Measurements from ENCODE around the gene SEC24C.
"Not testable (repeated sequence)": the region's sequence is repeated elsewhere in the genome, so short reads cannot be mapped to it uniquely, and the experiment has no call there.

The SEC24C gene, protein sequence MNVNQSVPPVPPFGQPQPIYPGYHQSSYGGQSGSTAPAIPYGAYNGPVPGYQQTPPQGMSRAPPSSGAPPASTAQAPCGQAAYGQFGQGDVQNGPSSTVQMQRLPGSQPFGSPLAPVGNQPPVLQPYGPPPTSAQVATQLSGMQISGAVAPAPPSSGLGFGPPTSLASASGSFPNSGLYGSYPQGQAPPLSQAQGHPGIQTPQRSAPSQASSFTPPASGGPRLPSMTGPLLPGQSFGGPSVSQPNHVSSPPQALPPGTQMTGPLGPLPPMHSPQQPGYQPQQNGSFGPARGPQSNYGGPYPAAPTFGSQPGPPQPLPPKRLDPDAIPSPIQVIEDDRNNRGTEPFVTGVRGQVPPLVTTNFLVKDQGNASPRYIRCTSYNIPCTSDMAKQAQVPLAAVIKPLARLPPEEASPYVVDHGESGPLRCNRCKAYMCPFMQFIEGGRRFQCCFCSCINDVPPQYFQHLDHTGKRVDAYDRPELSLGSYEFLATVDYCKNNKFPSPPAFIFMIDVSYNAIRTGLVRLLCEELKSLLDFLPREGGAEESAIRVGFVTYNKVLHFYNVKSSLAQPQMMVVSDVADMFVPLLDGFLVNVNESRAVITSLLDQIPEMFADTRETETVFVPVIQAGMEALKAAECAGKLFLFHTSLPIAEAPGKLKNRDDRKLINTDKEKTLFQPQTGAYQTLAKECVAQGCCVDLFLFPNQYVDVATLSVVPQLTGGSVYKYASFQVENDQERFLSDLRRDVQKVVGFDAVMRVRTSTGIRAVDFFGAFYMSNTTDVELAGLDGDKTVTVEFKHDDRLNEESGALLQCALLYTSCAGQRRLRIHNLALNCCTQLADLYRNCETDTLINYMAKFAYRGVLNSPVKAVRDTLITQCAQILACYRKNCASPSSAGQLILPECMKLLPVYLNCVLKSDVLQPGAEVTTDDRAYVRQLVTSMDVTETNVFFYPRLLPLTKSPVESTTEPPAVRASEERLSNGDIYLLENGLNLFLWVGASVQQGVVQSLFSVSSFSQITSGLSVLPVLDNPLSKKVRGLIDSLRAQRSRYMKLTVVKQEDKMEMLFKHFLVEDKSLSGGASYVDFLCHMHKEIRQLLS

DNA sequence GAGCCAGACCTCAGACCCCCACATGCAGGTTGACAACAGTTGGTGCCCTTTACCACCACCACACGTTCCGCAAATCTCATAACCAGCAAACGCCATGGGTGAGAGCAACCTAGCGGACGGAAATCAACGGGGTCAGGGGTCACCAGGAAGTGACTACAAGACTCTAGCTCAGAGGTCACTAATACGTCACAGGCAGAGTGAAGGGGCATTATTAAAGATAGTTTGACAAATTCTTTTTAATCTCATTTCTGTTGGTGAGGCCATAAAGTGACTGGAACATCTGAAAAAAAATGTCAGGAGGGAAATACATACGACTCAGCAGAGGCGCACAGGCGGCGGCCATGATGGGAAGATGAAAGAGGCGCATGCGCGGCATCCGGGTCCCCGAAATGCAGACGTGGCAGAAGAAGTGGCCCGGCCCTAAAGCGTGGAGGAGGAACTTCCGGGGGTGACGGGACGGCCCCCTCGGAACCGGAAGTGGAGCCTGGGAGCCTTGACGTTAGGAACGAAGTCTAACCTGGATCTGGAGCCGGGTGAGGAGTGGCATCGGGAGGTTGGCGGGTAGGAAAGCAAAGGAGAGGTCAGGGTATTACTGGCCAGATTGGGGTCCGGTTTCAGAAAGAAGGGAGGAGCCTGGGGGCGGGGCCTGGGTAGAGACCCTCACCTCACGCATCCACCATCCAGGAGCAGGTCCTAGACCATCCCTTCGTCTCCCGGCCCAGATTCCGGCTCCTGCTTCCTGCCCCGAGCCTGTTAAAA lies at the start of gene SEC24C:
TSS of gene SEC24C (plus strand) at position 468 of the 759 bp plus-strand sequence. CDS start 2,461 bp downstream, outside the sequence.
- DNase-seq (ENCODE audit: extremely low spot score): peak; percentile 97
- TF ChIP-seq, protein P1, sequence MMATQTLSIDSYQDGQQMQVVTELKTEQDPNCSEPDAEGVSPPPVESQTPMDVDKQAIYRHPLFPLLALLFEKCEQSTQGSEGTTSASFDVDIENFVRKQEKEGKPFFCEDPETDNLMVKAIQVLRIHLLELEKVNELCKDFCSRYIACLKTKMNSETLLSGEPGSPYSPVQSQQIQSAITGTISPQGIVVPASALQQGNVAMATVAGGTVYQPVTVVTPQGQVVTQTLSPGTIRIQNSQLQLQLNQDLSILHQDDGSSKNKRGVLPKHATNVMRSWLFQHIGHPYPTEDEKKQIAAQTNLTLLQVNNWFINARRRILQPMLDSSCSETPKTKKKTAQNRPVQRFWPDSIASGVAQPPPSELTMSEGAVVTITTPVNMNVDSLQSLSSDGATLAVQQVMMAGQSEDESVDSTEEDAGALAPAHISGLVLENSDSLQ (IDR thresholded peaks at IDR 0.05): peak; percentile 65
- peak; percentile 90 for TF ChIP-seq NFRKB (IDR thresholded peaks at IDR 0.05)
- no peak for TF ChIP-seq BHLHE40 (IDR thresholded peaks at IDR 0.05; ENCODE audit: borderline replicate concordance)
- TF ChIP-seq FOXM1 (IDR thresholded peaks at IDR 0.05; ENCODE audit: borderline replicate concordance): peak; percentile 70; the same call in 1 of the 2 replicates
- peak; percentile 11 for TF ChIP-seq L3MBTL2 (conservative IDR thresholded peaks at IDR 0.05)
- peak; percentile 88 for TF ChIP-seq ELF4 (IDR thresholded peaks at IDR 0.05)
- ChIA-PET POLR2A (interaction anchor here (0.6 to 6.0 kb wide), 8 partner anchors 10 to 446 kb away, joined by 3 to 68 read pairs (median 6); partner anchors contain the start of gene CHCHD1), CTCF (interaction anchor here (0.6 to 0.9 kb wide), 2 partner anchors 11 to 1172 kb away, joined by 3 to 4 read pairs; no protein-coding TSS in a partner anchor)

DNA sequence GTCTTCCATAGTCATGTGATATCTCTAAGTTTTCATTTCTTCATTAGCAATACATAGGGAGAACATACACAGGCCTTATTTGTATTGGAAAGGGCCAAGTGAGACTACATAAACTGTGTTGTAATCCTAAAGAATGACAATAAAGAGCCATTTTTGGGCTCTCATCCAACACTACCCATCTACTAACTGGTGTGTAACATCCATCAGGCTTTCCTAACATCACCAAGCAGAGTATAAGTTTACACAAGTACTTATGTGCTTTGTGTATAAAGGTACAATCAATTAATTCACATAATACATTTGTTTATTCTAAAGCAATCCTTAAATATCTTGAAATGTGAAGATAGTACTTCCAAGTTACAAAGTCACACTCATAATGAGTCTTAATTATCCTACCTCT lies 48.9 kb upstream of the SEC24C start:
- POLR2A ChIA-PET; DNase-seq (ENCODE audit: extremely low spot score); CTCF ChIA-PET: not testable (repeated sequence)

DNA sequence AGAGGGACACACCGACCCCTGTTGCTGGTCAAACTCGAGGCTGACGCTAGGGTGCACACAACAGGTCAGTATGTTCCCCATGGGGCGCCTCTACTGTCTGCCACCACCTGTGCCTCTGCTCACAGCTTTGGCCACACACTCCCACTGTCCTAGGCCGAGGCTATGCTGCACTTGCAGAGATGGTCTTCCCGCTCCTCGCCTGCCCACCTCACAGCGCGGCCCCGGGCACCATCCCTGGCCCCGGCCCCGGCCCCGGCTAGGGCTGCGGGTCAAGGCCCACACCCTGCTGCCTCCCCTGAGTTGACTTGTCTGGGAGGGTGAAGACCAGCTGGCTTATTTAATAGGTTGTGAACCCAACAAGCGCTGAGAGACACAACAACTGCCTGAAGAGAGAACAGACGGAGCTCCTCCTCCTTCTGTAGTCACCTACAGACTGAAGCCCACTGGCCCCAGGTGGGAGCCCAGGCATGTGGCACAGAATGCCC lies 46.5 kb upstream of the SEC24C start, which contains the start of gene AGAP5:
TSS of gene AGAP5 (minus strand) at position 435 of the 485 bp plus-strand sequence. CDS start at position 81, 354 bp downstream.
- POLR2A ChIA-PET; DNase-seq (ENCODE audit: extremely low spot score); CTCF ChIA-PET: not testable (repeated sequence)

DNA sequence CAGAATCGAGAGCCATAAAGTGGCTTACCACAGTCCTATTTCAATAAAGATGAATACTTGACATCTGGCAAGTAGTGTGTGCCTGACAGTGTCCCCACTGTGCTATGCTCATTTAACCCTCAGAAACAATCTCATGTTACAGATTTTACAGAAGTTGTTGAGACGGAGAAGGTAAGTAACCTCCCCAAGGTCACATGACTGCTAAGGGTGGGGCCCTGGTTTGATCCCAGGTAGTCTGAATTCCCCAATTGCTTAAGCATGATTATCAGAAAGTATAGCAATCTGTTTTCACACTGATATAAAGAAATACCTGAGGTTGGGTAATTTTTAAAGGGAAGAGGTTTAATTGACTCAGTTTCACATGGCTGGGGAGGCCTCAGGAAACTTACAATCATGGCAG lies 45.4 kb upstream of the SEC24C start:
- CTCF ChIA-PET: interaction anchor here (0.7 kb wide), 1 partner anchor 327 kb away, joined by 3 read pairs; no protein-coding TSS in a partner anchor
- DNase-seq (ENCODE audit: extremely low spot score); POLR2A ChIA-PET: not testable (repeated sequence)

DNA sequence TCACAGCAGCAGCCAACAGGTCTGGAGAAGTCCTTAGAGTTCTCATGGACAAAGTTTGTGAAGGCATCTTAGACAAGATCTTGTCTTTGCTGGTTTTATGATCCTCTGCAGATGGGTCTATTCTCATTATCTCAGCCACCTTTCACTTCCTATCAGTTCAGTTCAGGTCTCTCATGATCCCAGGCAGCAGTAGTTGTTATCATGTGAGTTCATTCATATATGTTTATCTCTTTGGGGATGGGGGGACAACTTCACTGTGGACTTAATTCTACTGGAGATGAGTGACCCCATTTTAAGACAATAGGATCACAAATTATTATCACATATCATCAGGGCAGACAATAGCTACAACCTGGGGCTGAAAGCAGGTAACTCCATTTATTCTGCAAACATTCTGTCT lies 40.2 kb upstream of the SEC24C start:
- DNase-seq (ENCODE audit: extremely low spot score); CTCF ChIA-PET; POLR2A ChIA-PET: not testable (repeated sequence)

DNA sequence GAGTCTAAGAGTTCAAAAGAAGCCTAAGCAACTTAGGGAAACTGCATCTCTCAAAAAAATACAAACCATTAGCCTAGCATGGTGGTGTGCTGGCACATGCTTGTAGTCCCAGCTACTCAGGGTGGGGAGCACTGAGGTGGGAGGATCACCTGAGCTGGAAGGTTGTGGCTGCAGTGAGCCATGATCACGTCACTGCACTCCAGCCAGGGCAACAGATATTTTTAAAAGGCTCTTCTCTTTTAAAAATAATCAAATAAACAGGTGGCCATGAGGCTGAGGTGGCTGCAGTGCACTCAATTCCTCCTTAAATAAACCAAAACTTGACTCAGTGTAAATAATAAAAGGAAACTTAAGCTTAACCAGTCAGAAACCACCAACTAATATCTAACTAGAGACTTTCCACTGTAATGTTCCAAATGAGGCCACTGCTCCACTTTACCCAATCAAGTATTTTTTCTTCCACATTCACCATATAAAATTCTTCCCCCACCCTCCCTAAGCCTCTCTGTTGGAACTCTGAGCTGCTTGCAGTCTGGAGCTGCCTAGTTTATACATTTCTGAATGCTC lies 38.6 kb upstream of the SEC24C start:
- CTCF ChIA-PET; POLR2A ChIA-PET; DNase-seq (ENCODE audit: extremely low spot score): not testable (repeated sequence)

DNA sequence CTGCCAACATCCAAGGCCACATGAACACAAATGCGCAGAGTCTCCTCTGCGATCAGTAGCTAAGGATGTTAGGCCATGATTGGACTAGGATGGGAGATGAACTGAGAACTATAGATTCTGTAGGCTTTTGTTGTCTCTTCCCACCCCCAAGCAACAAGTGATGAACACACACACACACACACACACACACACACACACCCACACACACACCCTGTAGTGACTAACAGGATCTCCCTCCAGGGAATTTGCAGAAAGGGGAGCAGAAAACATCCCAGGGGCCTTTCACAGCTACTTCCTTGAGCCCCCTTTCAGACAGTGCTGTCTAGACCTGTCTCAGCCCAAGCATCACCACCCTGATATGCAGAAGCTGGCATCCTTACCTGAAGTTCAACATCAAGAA lies 37.7 kb upstream of the SEC24C start:
- DNase-seq (ENCODE audit: extremely low spot score); CTCF ChIA-PET: not testable (repeated sequence)
- POLR2A ChIA-PET: interaction anchor here (0.7 kb wide), 1 partner anchor 22 kb away, joined by 3 read pairs; no protein-coding TSS in a partner anchor

DNA sequence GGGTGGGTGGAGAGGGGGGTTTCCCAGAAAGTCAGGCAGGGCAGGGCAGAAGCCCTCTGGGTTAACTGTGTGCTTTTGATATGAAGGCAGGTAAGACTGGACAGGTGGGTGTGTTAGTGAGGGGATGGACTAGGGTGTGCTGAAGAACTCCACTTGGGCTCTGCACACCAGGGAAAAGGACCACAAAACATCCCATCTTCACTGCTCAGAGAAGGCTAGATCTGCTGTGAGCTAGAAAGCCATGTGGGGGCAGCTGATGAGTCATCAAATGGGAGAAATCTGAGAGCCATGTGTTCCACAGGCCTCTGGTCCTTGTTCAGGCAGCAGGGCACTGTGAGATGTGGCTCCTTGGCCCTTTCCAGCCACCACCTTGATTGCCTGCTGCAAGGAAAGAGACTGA lies 36.5 kb upstream of the SEC24C start:
- CTCF ChIA-PET; POLR2A ChIA-PET; DNase-seq (ENCODE audit: extremely low spot score): not testable (repeated sequence)

DNA sequence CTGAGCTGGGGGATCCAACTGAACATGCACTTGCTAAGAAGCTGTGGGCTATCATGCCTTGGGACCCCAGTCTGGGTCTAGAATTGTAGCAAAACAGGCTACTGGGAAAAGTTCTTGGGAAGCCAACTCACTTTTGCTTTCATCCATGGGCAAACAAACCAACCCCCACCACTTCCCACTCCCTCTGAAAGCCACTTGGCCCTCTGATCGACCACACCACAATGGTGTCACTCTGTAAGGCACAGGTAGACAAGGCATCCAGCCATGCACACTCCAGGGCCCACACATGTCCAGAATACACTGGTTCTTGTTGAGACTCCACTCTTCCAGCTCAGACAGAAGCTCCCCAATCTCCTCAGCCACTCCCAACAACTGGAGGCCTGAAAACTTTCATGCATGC lies 36.0 kb upstream of the SEC24C start:
- POLR2A ChIA-PET; DNase-seq (ENCODE audit: extremely low spot score): not testable (repeated sequence)
- CTCF ChIA-PET: interaction anchor here (0.6 kb wide), 1 partner anchor 140 kb away, joined by 4 read pairs; no protein-coding TSS in a partner anchor

DNA sequence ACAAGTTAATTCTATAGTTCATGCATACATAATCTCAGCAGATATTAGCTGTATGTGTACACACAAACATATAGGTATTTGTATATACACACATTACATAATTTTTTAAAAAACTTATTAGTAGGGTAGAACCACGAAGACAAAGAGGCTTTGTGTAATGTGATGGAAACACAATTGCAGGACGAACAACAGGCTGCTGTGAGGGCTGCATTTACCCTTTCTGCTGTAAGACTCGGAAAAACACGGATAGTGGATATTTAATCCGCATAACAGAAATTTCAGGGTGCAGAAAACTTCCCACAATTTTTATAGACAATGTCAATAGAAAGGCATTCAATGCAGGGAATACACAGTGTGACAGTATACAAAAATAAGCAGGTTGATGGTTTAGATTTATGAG lies 32.5 kb upstream of the SEC24C start:
- DNase-seq (ENCODE audit: extremely low spot score); POLR2A ChIA-PET; CTCF ChIA-PET: not testable (repeated sequence)

DNA sequence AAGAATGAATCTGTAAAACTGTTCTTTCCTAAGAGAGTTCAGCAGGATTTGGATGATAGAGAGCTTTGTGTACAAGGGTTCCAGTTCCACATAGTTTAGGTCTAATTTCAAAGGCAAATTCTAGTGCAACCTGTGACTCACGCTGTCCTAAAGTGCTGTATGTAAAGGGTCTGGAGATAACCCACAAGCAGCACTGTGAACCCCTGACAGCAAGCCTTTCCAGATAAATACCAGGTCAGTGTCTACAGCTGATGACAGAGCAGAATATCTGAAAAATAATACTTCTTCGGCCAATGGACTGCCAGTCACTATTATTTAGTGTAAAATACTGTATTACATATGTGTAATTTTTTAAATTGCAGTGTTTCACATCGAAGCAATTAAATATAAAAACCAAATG lies 30.3 kb upstream of the SEC24C start:
- POLR2A ChIA-PET; DNase-seq (ENCODE audit: extremely low spot score); CTCF ChIA-PET: not testable (repeated sequence)

DNA sequence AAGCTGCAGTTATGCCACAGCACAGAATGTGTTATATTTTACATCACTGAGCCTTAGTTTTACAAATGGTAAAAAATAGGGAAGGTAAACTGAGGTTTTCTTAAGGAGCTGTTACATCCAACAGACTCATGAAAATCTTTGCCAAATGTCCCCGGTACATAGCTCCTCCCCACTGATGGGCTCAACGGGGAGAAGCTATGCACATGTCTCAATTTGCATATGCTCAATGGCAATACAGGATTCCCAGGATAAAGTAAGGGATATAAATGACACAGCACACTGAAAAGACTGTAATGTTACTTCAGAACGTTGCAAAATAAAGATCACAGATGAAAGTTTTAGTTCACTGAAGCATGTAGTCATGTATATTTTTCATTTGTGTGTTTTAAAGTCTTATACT lies 29.7 kb upstream of the SEC24C start:
- POLR2A ChIA-PET; CTCF ChIA-PET; DNase-seq (ENCODE audit: extremely low spot score): not testable (repeated sequence)

DNA sequence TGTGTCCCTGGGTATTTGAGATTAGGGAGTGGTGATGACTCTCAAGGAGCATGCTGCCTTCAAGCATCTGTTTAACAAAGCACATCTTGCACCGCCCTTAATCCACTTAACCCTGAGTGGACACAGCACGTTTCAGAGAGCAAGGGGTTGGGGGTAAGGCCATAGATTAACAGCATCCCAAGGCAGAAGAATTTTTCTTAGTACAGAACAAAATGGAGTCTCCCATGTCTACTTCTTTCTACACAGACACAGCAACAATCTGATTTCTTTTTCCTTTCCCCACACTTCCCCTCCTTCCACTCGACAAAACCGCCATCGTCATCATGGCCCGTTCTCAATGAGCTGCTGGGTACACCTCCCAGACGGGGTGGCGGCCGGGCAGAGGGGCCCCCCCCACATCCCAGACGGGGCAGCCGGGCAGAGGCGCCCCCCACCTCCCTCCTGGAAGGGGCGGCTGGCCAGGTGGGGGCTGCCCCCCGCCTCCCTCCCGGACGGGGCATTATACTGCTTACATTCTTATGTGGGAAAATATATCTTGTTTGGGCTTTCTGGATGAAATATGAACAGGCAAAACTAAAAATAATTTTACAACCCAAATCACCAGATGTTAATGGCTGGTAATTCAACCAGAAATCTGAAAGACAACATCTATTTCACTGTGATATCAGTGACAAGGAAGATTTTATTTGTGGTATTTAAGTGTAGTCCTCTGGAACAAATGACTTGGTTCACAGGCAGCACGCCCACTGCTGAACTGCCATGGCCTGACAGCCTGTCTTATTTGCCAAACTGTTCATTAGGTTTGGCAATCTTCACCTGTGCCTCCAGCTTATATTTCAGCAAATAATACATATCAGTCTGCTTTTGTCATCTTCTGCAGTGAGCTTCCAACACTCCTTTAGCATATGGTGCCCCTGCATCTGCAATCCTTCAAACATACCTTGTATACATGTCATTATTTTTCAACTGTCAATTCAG lies 28.7 kb upstream of the SEC24C start:
- DNase-seq (ENCODE audit: extremely low spot score); CTCF ChIA-PET; POLR2A ChIA-PET: not testable (repeated sequence)
